Measurements from ENCODE around the gene MTUS2. TPM values are rescaled to one million over a fixed set of nuclear protein-coding genes. Genes with fewer than 3 reads are reported as not detected.

MTUS2 gene
- polyA plus RNA-seq, 2 of the 4 experiments (the other 2 are of a cell fraction) = not detected

GRCh38 chr13:29270271-29270985, 450.3 kb downstream of the MTUS2 start (continued):
- TF ChIP-seq CTCF (IDR thresholded peaks at IDR 0.05) (no peak), BHLHE40 (IDR thresholded peaks at IDR 0.05; ENCODE audit: low read depth, low read length) (no peak), GATA3 (IDR thresholded peaks at IDR 0.05; ENCODE audit: borderline replicate concordance) (no peak)
- TF ChIP-seq, protein P1, sequence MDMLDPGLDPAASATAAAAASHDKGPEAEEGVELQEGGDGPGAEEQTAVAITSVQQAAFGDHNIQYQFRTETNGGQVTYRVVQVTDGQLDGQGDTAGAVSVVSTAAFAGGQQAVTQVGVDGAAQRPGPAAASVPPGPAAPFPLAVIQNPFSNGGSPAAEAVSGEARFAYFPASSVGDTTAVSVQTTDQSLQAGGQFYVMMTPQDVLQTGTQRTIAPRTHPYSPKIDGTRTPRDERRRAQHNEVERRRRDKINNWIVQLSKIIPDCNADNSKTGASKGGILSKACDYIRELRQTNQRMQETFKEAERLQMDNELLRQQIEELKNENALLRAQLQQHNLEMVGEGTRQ (IDR thresholded peaks at IDR 0.05) = no peak

GRCh38 chr13:29271606-29272005, 451.5 kb downstream of the MTUS2 start:
- FAIRE-seq = no peak
- ATAC-seq = no peak
- Histone ChIP-seq H3K9me3 (no peaks in the 10 kb centered on the region), H3K27ac (no peak overlapping the region), H3K4me3 (no peak overlapping the region), H3K4me2 (no peak overlapping the region), H3K4me1 (no peaks in the 10 kb centered on the region)
- TF ChIP-seq CBX8 (IDR thresholded peaks at IDR 0.05) = no peak
- no peak for TF ChIP-seq EP300 (IDR thresholded peaks at IDR 0.05)
- no peak for DNase-seq (ENCODE audit: low read depth in 1 of 2, low spot score in 1 of 2)
- 2% methylated on average over 3 of the region's 3 CpGs for WGBS (ENCODE audit: missing lambda C conversion rate)
- POLR2A ChIA-PET = no interaction called here
- CTCF ChIA-PET = no interaction called here

DNA sequence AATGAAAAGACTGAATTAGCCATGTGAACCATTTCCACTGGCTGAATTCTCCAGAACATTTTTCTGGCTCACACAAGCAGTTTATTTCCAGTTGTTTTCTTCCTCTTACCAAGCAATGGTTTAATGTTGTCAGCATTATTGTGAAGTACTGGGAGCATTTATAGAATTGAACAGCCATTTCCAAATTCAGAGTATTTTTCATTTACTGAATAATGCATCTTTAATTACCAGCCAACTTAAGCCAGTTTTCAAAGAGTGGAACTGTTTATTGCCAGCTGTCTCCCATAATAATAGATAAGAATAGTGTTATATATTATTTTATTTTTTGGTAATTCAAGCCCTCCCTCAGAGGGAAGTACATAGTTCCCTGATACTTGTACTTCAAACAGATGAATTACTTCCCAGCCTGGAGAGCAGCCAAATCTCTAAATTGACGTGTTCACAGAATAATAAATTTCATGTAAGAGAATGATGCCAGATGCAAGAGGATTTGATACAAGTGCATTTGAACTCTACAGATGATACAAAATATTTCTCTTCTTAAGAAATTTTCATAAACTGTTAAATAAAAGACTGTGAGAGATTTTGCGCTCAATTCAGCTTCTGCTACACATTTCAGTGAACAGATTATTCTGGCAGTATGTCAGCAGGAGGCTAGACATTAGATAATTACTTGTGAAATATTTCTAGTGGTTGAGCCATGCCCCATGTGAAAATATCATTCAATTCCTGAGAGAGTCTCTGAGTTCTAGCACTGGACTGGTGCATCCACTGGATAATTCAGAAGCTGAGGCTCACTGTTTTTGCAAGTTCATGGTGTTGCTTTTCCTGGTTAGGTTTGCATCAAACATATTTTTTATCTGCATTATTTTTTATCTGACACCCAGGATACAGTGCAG, 459.5 kb downstream of the MTUS2 start:
- Histone ChIP-seq H3K4me1 (no peaks in the 10 kb centered on the region), H3K4me2 (no peak overlapping the region), H3K4me3 (no peak overlapping the region), H3K27ac (no peak overlapping the region), H3K9me3 (no peaks in the 10 kb centered on the region)
- ChIA-PET CTCF (no interaction called here), POLR2A (no interaction called here)
- ATAC-seq (no peak), FAIRE-seq (no peak), DNase-seq (ENCODE audit: low read depth in 1 of 2, low spot score in 1 of 2) (no peak)
- 23% methylated on average over 2 of the region's 2 CpGs for WGBS (ENCODE audit: missing lambda C conversion rate)
- TF ChIP-seq CEBPB (IDR thresholded peaks at IDR 0.05) (no peak), CBX2 (IDR thresholded peaks at IDR 0.05; ENCODE audit: borderline replicate concordance, low read depth) (no peak), CHD4 (IDR thresholded peaks at IDR 0.05; ENCODE audit: borderline replicate concordance) (no peak), MYC (IDR thresholded peaks at IDR 0.05; ENCODE audit: borderline replicate concordance, low read length) (no peak), CBX8 (IDR thresholded peaks at IDR 0.05) (no peak), SMC3 (IDR thresholded peaks at IDR 0.05) (no peak), EHMT2 (IDR thresholded peaks at IDR 0.05; ENCODE audit: low read depth) (no peak), CTCF (IDR thresholded peaks at IDR 0.05) (no peak), HOXB13 (CRISPR knock-in tag; IDR thresholded peaks at IDR 0.05; ENCODE audit: low read depth) (no peak), MAFK (IDR thresholded peaks at IDR 0.05; ENCODE audit: partially characterized antibody) (no peak)
- TF ChIP-seq, protein P2, sequence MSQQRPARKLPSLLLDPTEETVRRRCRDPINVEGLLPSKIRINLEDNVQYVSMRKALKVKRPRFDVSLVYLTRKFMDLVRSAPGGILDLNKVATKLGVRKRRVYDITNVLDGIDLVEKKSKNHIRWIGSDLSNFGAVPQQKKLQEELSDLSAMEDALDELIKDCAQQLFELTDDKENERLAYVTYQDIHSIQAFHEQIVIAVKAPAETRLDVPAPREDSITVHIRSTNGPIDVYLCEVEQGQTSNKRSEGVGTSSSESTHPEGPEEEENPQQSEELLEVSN (IDR thresholded peaks at IDR 0.05; ENCODE audit: borderline replicate concordance, low read depth) = no peak
